ENCODE results near the gene CYTH1.

- TF ChIP-seq CTCF (IDR thresholded peaks at IDR 0.05): no peak
- no peak for TF ChIP-seq EZH2 (IDR thresholded peaks at IDR 0.05; ENCODE audit: borderline replicate concordance, insufficient read depth, low read depth, low read length, poor library complexity, severe bottlenecking)
These were observed 74.2 kb downstream of the CYTH1 start for GRCh38 chr17:78707923-78708322.

Data from B cell (primary cell).